PC-9 (cell line): ENCODE measurements around the gene REEP6. TPM values are rescaled to one million over a fixed set of nuclear protein-coding genes. Genes with fewer than 3 reads are reported as not detected.
A peak's percentile ranks its signal among the peaks of the same experiment; 100 is the strongest.

ENCODE experiments used
- BruUV-seq: library from RNA; stranded (reverse); fragments of 400-500 nt; replicated peaks from 2 replicates; lab custom pipeline; 2021; lab: Mats Ljungman, UMichigan
- CTCF ChIA-PET: fragments of 300-600 bp; sonication (Branson Sonifier 250); formaldehyde crosslinking; loops from one replicate; lab custom pipeline; 2022; ENCODE audit warnings: antibody characterized with exemption; lab: Charles Lee
- POLR2A ChIA-PET: fragments of 300-600 bp; sonication (Branson Sonifier 250); formaldehyde crosslinking; loops from one replicate; lab custom pipeline; 2022; ENCODE audit warnings: antibody characterized with exemption; ENCODE audit not compliant: unreplicated experiment; lab: Charles Lee
- DNase-seq, 2 experiments: peaks; one replicate each; pipeline versions ENCODE4 v3.0.0 to v3.0.0-alpha.2; 2015 to 2022; ENCODE audit warnings: mixed read lengths in 1 of 2
- H2AFZ ChIP-seq: fragments of 200-600 bp; sonication (generic); 2 replicates; pipeline ENCODE4 v1.8.1; 2017; ENCODE audit warnings: antibody characterized with exemption
- H3F3A ChIP-seq: fragments of 200-600 bp; sonication (generic); 2 replicates; pipeline ENCODE4 v1.8.1; 2017; ENCODE audit warnings: antibody characterized with exemption, mild to moderate bottlenecking, low read depth; ENCODE audit not compliant: insufficient read depth
- H3K27ac ChIP-seq: fragments of 200-600 bp; sonication (generic); 2 replicates; pipeline ENCODE4 v1.6.1; 2016; ENCODE audit warnings: mixed run types
- H3K27me3 ChIP-seq: fragments of 200-600 bp; sonication (generic); 2 replicates; pipeline ENCODE4 v1.6.1; 2016; ENCODE audit warnings: low read depth, mixed run types; ENCODE audit not compliant: insufficient read depth
- H3K36me3 ChIP-seq: fragments of 200-600 bp; sonication (generic); 2 replicates; pipeline ENCODE4 v1.6.1; 2016; ENCODE audit warnings: low read depth, mixed run types
- H3K4me1 ChIP-seq: fragments of 200-600 bp; sonication (generic); replicated peaks from 2 replicates; pipeline ENCODE4 v1.6.1; 2016; ENCODE audit warnings: mixed run types; ENCODE audit not compliant: insufficient read depth
- H3K4me2 ChIP-seq: fragments of 200-600 bp; sonication (generic); 2 replicates; pipeline ENCODE4 v1.6.1; 2017; ENCODE audit warnings: mixed run types
- H3K4me3 ChIP-seq: fragments of 200-600 bp; sonication (generic); 2 replicates; pipeline ENCODE4 v1.6.1; 2016; ENCODE audit warnings: mixed run types
- H3K79me2 ChIP-seq: fragments of 200-600 bp; sonication (generic); 2 replicates; pipeline ENCODE4 v1.6.1; 2017; ENCODE audit warnings: low read depth, mixed run types
- H3K9me2 ChIP-seq: fragments of 200-600 bp; sonication (generic); 2 replicates; pipeline ENCODE4 v1.8.1; 2017; ENCODE audit warnings: mild to moderate bottlenecking; ENCODE audit not compliant: insufficient read depth
- H3K9me3 ChIP-seq: fragments of 200-600 bp; sonication (generic); 2 replicates; pipeline ENCODE4 v1.8.1; 2016; ENCODE audit warnings: low read depth; ENCODE audit not compliant: insufficient read depth
- H4K20me1 ChIP-seq: fragments of 200-600 bp; sonication (generic); 2 replicates; pipeline ENCODE4 v1.8.1; 2017; ENCODE audit not compliant: insufficient read depth
- EZH2 ChIP-seq: fragments of 200-600 bp; sonication (generic); IDR thresholded peaks from 2 replicates; pipeline ENCODE4 v1.8.0; 2017; ENCODE audit warnings: antibody characterized with exemption, low read depth
- intact Hi-C: fragments of 100-400 bp; cut with micrococcal nuclease; formaldehyde crosslinking; loops from one replicate; pipeline ENCODE4 v1.10.0; 2022; ENCODE audit not compliant: unreplicated experiment
- total RNA-seq: library from RNA; stranded (reverse); gene quantifications from 2 replicates; pipeline ENCODE4 v1.2.3, GENCODE V29; 2021
- TF ChIP-seq, protein P1 (sequence below): fragments of 200-600 bp; sonication (generic); conservative IDR thresholded peaks from 2 replicates; pipeline ENCODE4 v1.6.1; 2017; ENCODE audit warnings: mixed run types, antibody characterized with exemption, mild to moderate bottlenecking, moderate library complexity

The REEP6 gene
- total RNA-seq, 1 experiment from 2014 or later = 39.5 TPM

DNA sequence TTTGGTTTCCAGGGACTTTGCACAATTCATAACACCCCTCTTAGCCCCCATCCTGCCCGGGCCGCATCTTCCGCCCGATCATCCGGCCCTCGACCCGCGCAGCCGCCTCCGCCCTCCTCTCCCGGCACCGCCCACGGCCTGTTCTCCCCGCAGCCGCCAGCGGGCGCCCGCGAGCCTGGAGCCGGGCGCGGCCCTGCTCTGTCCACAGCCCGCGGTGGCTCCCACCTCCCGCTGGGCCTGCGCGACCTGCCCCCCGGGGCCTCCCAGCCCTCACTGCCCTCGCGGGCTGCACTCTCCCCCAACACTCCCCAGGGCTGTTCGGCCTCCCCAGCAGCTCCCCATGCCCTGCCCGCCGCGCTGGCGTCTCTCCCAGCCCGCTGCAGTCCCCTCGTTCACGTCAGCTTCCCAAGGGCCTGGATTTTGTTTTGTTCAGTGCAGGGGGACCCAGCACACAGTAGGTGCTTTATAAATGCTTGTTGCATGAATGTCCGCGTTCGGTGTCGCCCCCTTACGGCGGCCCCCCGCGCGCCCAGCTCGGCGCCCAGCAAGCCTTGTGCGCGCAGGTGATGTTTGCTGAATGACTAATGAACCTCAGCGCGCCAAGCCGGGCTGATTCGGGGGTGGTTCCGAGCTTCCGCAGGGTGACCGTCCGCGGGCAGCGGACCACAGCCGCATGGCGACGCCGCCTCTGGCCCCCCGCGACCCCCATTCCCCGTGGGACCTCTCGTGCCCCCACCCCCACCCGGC, 45.6 kb upstream of the REEP6 start:
- Histone ChIP-seq H3K79me2 (peaks cover 19% of the 10 kb centered on the region), H3K9me3 (no peaks in the 10 kb centered on the region), H3K27ac (no peak overlapping the region), H3K36me3 (peaks cover 8% of the 10 kb centered on the region), H4K20me1 (peaks cover 24% of the 10 kb centered on the region), H3K9me2 (no peaks in the 10 kb centered on the region), H2AFZ (no peak overlapping the region), H3K4me2 (peak overlapping the region; percentile 72), H3F3A (peaks cover 46% of the 10 kb centered on the region), H3K4me1 (peaks cover 16% of the 10 kb centered on the region), H3K27me3 (no peaks in the 10 kb centered on the region), H3K4me3 (peak overlapping the region; percentile 51; the same call in 1 of the 2 replicates)
- BruUV-seq = no TSS peak
- TF ChIP-seq, protein P1, sequence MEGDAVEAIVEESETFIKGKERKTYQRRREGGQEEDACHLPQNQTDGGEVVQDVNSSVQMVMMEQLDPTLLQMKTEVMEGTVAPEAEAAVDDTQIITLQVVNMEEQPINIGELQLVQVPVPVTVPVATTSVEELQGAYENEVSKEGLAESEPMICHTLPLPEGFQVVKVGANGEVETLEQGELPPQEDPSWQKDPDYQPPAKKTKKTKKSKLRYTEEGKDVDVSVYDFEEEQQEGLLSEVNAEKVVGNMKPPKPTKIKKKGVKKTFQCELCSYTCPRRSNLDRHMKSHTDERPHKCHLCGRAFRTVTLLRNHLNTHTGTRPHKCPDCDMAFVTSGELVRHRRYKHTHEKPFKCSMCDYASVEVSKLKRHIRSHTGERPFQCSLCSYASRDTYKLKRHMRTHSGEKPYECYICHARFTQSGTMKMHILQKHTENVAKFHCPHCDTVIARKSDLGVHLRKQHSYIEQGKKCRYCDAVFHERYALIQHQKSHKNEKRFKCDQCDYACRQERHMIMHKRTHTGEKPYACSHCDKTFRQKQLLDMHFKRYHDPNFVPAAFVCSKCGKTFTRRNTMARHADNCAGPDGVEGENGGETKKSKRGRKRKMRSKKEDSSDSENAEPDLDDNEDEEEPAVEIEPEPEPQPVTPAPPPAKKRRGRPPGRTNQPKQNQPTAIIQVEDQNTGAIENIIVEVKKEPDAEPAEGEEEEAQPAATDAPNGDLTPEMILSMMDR = peak; percentile 73
- no peak for TF ChIP-seq EZH2
- DNase-seq = peak; percentile 40 to 64
- ChIA-PET POLR2A (no interaction called here), CTCF (no interaction called here)
- intact Hi-C loops = loop anchor here (2.0 kb wide), 1 partner anchor 45 kb away; the partner anchor contains the start of genes PCSK4 and REEP6

GRCh38 chr19:1445932-1446712, 44.9 kb upstream of the REEP6 start:
- POLR2A ChIA-PET = no interaction called here
- Histone ChIP-seq H3K4me3 (peak overlapping the region; percentile 51; the same call in 1 of the 2 replicates), H4K20me1 (peaks cover 16% of the 10 kb centered on the region)

More at GRCh38 chr19:1445932-1446712, 44.9 kb upstream of the REEP6 start:
- BruUV-seq = no TSS peak
- peaks cover 38% of the 10 kb centered on the region for H3F3A ChIP-seq
- no peak overlapping the region for H2AFZ ChIP-seq
- H3K27ac ChIP-seq = no peak overlapping the region
- CTCF ChIA-PET = no interaction called here
- peaks cover 10% of the 10 kb centered on the region; the same call in 1 of the 2 replicates for H3K4me1 ChIP-seq
- intact Hi-C loops = loop anchor here (2.0 kb wide), 1 partner anchor 45 kb away; the partner anchor contains the start of genes PCSK4 and REEP6
- TF ChIP-seq, protein P1 = no peak
- TF ChIP-seq EZH2 = no peak
- peak overlapping the region; percentile 72 for H3K4me2 ChIP-seq
- peak in 1 of 2 experiments; percentile 61 for DNase-seq
- H3K27me3 ChIP-seq = no peaks in the 10 kb centered on the region
- no peaks in the 10 kb centered on the region for H3K9me2 ChIP-seq
- H3K36me3 ChIP-seq = peaks cover under 1% of the 10 kb centered on the region; the same call in 1 of the 2 replicates
- H3K79me2 ChIP-seq = peaks cover 11% of the 10 kb centered on the region; the same call in 1 of the 2 replicates
- no peaks in the 10 kb centered on the region for H3K9me3 ChIP-seq
